HL-60 (cell line): Measurements from ENCODE around the gene OSBPL8.

ENCODE experiments used
- GABPA ChIP-seq: IDR thresholded peaks from 2 replicates; pipeline ENCODE4 v1.6.1; 2012; ENCODE audit warnings: low read depth
- POLR2AphosphoS5 ChIP-seq: IDR thresholded peaks from 2 replicates; pipeline ENCODE4 v1.6.1; 2012; ENCODE audit warnings: low read depth
- SPI1 ChIP-seq: IDR thresholded peaks from 2 replicates; pipeline ENCODE4 v1.6.1; 2012; ENCODE audit warnings: low read depth, mild to moderate bottlenecking, borderline replicate concordance
- TF ChIP-seq, protein P1 (sequence below): IDR thresholded peaks from one replicate; pipeline ENCODE4 v1.5.1; 2011; ENCODE audit warnings: low read length, control low read depth, inconsistent platforms; ENCODE audit not compliant: insufficient read depth
- TF ChIP-seq, protein P2 (sequence below): IDR thresholded peaks from 2 replicates; pipeline ENCODE4 v1.6.1; 2012; ENCODE audit warnings: low read depth; ENCODE audit not compliant: insufficient replicate concordance

DNA sequence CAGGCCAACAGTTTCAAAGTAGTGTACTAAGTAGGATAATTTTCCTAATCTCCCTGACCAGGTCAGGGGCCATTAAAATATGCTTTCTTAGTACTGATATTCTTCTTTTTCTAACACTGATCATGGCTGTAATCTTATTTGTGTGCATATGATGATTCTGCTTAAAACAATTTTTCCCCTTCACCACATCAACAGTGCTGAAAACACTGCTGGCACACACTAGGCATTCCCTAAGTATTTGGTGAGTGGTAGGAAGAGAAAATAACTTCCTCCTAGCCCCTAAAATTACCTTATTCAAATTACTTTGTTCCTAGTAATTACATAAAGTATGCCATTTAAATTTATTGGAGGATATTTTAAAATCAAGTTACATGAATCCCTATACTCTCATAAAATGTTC, 161.5 kb downstream of the OSBPL8 start:
- TF ChIP-seq, protein P1, sequence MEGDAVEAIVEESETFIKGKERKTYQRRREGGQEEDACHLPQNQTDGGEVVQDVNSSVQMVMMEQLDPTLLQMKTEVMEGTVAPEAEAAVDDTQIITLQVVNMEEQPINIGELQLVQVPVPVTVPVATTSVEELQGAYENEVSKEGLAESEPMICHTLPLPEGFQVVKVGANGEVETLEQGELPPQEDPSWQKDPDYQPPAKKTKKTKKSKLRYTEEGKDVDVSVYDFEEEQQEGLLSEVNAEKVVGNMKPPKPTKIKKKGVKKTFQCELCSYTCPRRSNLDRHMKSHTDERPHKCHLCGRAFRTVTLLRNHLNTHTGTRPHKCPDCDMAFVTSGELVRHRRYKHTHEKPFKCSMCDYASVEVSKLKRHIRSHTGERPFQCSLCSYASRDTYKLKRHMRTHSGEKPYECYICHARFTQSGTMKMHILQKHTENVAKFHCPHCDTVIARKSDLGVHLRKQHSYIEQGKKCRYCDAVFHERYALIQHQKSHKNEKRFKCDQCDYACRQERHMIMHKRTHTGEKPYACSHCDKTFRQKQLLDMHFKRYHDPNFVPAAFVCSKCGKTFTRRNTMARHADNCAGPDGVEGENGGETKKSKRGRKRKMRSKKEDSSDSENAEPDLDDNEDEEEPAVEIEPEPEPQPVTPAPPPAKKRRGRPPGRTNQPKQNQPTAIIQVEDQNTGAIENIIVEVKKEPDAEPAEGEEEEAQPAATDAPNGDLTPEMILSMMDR, result no peak
- TF ChIP-seq SPI1 (no peak), POLR2AphosphoS5 (no peak), GABPA (no peak)
- TF ChIP-seq, protein P2, sequence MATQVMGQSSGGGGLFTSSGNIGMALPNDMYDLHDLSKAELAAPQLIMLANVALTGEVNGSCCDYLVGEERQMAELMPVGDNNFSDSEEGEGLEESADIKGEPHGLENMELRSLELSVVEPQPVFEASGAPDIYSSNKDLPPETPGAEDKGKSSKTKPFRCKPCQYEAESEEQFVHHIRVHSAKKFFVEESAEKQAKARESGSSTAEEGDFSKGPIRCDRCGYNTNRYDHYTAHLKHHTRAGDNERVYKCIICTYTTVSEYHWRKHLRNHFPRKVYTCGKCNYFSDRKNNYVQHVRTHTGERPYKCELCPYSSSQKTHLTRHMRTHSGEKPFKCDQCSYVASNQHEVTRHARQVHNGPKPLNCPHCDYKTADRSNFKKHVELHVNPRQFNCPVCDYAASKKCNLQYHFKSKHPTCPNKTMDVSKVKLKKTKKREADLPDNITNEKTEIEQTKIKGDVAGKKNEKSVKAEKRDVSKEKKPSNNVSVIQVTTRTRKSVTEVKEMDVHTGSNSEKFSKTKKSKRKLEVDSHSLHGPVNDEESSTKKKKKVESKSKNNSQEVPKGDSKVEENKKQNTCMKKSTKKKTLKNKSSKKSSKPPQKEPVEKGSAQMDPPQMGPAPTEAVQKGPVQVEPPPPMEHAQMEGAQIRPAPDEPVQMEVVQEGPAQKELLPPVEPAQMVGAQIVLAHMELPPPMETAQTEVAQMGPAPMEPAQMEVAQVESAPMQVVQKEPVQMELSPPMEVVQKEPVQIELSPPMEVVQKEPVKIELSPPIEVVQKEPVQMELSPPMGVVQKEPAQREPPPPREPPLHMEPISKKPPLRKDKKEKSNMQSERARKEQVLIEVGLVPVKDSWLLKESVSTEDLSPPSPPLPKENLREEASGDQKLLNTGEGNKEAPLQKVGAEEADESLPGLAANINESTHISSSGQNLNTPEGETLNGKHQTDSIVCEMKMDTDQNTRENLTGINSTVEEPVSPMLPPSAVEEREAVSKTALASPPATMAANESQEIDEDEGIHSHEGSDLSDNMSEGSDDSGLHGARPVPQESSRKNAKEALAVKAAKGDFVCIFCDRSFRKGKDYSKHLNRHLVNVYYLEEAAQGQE, result no peak
